HG02938 (cell line): ENCODE results near the gene NDUFB6.
"Not testable (repeated sequence)": the region's sequence is repeated elsewhere in the genome, so short reads cannot be mapped to it uniquely, and the experiment has no call there.

Experiments
- ATAC-seq: cut with Tn5 transposase; IDR thresholded peaks from one replicate; pipeline ENCODE4 v1.9.1; 2021; ENCODE audit warnings: mild to moderate bottlenecking, moderate library complexity; ENCODE audit not compliant: unreplicated experiment

Gene NDUFB6

GRCh38 chr9:32572900-32573523 lies at the start of gene NDUFB6:
NDUFB6 (minus strand) TSS chr9:32573159; CDS start chr9:32573060, 99 bp downstream.
- ATAC-seq: peak; percentile 75

- ATAC-seq: no peak
Measured at GRCh38 chr9:32618261-32618660, 45.3 kb upstream of the NDUFB6 start.

- ATAC-seq: no peak
Measured at GRCh38 chr9:32606811-32607210, 33.9 kb upstream of the NDUFB6 start.

- ATAC-seq: peak; percentile 57
Measured at GRCh38 chr9:32603914-32604852, 31.2 kb upstream of the NDUFB6 start.

- ATAC-seq: not testable (repeated sequence)
Measured at GRCh38 chr9:32599021-32599420, 26.1 kb upstream of the NDUFB6 start.

- no peak for ATAC-seq
Measured at GRCh38 chr9:32596936-32597335, 24.0 kb upstream of the NDUFB6 start.

GRCh38 chr9:32596096-32596865 lies 23.3 kb upstream of the NDUFB6 start:
- ATAC-seq: no peak

GRCh38 chr9:32590898-32591297 lies 17.9 kb upstream of the NDUFB6 start:
- no peak for ATAC-seq

- no peak for ATAC-seq
Measured at GRCh38 chr9:32590476-32590875, 17.5 kb upstream of the NDUFB6 start.

GRCh38 chr9:32589083-32589723 lies 16.2 kb upstream of the NDUFB6 start:
- ATAC-seq: peak; percentile 85

- peak; percentile 57 for ATAC-seq
Measured at GRCh38 chr9:32587901-32588300, 14.9 kb upstream of the NDUFB6 start.

GRCh38 chr9:32584784-32585183 lies 11.8 kb upstream of the NDUFB6 start:
- no peak for ATAC-seq

GRCh38 chr9:32581512-32582143 lies 8.7 kb upstream of the NDUFB6 start:
- ATAC-seq: no peak

GRCh38 chr9:32580631-32581300 lies 7.8 kb upstream of the NDUFB6 start:
- no peak for ATAC-seq

GRCh38 chr9:32579706-32580331 lies 6.9 kb upstream of the NDUFB6 start:
- no peak for ATAC-seq

GRCh38 chr9:32578976-32579375 lies 6.0 kb upstream of the NDUFB6 start:
- ATAC-seq: no peak

- no peak for ATAC-seq
Measured at GRCh38 chr9:32577316-32577715, 4.4 kb upstream of the NDUFB6 start.

GRCh38 chr9:32574858-32575257 lies 1.9 kb upstream of the NDUFB6 start:
- ATAC-seq: no peak

GRCh38 chr9:32573821-32574220 lies 862 bp upstream of the NDUFB6 start:
- no peak for ATAC-seq
